ENCODE results near the gene FTO. TPM values are rescaled to one million over a fixed set of nuclear protein-coding genes. Genes with fewer than 3 reads are reported as not detected.

Gene FTO
- total RNA-seq, 4 donors from 2014 or later, result 62.0 to 90.1 (median 75.1) TPM

DNA sequence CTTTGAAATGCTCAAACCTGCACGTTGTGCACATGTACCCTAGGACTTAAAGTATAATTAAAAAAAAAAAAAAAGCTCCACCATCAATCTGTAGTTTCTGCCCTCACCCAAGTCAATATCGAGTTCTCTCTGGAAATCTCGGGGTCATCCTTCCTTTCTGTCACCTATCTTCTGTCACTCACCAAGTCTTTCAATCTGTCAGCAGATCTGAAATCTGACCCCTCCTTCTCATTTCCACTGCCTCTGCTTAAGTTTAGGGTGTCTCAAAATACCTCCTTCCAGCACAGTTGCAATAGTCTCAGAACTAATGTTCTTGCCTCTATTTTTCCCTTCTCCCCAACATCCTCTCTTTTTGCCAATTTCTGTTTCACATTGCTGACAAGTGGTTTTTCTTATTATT, 32.3 kb downstream of the FTO start:
- Histone ChIP-seq H3K27me3 (no peaks in the 10 kb centered on the region), H3K4me1 (peaks cover 46 to 50% of the 10 kb centered on the region in 2 donors), H3K36me3 (no peaks in the 10 kb centered on the region), H3K27ac (no peak overlapping the region), H3K9me3 (no peaks in the 10 kb centered on the region), H3K4me3 (no peak overlapping the region)
- no peak for TF ChIP-seq POLR2A (IDR thresholded peaks at IDR 0.05)
- in situ Hi-C loops (cut with MboI; ENCODE audit: low sequenced_read_pairs in 4 of 4) (no loop called here), intact Hi-C loops (cut with DNase I; ENCODE audit: low total_unique reads) (loop anchor here (10.0 kb wide), 1 partner anchor 231 kb away; the partner anchor contains the start of gene AKTIP)
- DNase-seq (no peak), ATAC-seq (peak in 1 of 2 donors; percentile 29)

DNA sequence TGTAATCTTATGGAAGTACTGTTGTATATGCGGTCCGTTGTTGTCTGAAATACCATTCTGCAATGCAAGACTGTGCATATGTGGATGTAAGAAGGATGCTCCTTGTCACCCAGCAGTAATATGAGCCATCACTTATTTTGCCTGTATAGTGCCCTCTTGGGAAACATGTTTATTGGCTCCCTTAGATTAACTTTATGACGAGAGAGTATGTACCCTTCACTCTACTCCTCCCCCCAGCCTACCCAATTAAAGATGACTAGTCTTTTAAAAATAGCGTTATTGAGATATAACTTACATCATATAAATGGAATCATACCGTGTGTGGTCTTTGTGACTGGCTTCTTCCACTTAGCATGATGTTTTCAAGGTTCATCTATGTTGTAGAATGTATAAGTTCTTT, 33.6 kb downstream of the FTO start:
- no peak for DNase-seq
- Histone ChIP-seq H3K27me3 (no peaks in the 10 kb centered on the region), H3K4me3 (no peak overlapping the region), H3K4me1 (peaks cover 38 to 51% of the 10 kb centered on the region in 2 donors), H3K36me3 (no peaks in the 10 kb centered on the region), H3K27ac (peak overlapping the region in 1 of 4 donors; percentile 11), H3K9me3 (no peaks in the 10 kb centered on the region)
- intact Hi-C loops (cut with DNase I; ENCODE audit: low total_unique reads) (loop anchor here (10.0 kb wide), 1 partner anchor 233 kb away; the partner anchor contains the start of gene AKTIP), in situ Hi-C loops (cut with MboI; ENCODE audit: low sequenced_read_pairs in 4 of 4) (no loop called here)
- no peak for TF ChIP-seq POLR2A (IDR thresholded peaks at IDR 0.05)
- TF ChIP-seq, protein P1, sequence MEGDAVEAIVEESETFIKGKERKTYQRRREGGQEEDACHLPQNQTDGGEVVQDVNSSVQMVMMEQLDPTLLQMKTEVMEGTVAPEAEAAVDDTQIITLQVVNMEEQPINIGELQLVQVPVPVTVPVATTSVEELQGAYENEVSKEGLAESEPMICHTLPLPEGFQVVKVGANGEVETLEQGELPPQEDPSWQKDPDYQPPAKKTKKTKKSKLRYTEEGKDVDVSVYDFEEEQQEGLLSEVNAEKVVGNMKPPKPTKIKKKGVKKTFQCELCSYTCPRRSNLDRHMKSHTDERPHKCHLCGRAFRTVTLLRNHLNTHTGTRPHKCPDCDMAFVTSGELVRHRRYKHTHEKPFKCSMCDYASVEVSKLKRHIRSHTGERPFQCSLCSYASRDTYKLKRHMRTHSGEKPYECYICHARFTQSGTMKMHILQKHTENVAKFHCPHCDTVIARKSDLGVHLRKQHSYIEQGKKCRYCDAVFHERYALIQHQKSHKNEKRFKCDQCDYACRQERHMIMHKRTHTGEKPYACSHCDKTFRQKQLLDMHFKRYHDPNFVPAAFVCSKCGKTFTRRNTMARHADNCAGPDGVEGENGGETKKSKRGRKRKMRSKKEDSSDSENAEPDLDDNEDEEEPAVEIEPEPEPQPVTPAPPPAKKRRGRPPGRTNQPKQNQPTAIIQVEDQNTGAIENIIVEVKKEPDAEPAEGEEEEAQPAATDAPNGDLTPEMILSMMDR (IDR thresholded peaks at IDR 0.05 in 4 of 5, conservative IDR thresholded peaks at IDR 0.05 in 1 of 5), result no peak
- ATAC-seq, result peak in 1 of 2 donors; percentile 71

DNA sequence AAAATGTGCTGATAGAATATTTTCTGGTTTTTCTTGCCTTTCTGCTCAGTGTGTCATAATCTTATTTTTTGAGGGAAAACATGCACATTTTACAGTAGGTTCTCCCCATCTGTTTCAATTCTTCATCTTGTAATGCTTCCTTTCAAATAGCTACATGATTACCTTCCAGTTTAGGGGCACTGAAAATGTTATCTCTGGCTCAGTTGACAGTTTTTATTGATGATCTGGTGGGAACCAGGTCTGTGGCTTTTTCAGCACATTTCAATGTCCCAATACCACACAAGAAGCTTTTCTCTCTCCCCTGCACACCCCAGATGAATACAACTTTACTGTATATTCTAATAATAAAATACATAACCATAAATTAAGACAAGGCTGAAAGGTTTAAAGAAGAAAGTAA, 36.5 kb downstream of the FTO start:
- DNase-seq (no peak), ATAC-seq (no peak)
- H3K36me3 ChIP-seq, result no peaks in the 10 kb centered on the region
- no peak overlapping the region for H3K4me3 ChIP-seq
- intact Hi-C loops (cut with DNase I; ENCODE audit: low total_unique reads) (no loop called here), in situ Hi-C loops (cut with MboI; ENCODE audit: low sequenced_read_pairs in 4 of 4) (no loop called here)
- H3K9me3 ChIP-seq, result no peaks in the 10 kb centered on the region
- H3K4me1 ChIP-seq, result peaks cover 40 to 44% of the 10 kb centered on the region in 2 donors
- H3K27ac ChIP-seq, result no peak overlapping the region
- no peak for TF ChIP-seq POLR2A (IDR thresholded peaks at IDR 0.05)
- TF ChIP-seq, protein P1 (IDR thresholded peaks at IDR 0.05 in 4 of 5, conservative IDR thresholded peaks at IDR 0.05 in 1 of 5), result no peak
- no peaks in the 10 kb centered on the region for H3K27me3 ChIP-seq

GRCh38 chr16:53740933-53741531, 37.1 kb downstream of the FTO start:
- intact Hi-C loops (cut with DNase I; ENCODE audit: low total_unique reads), result no loop called here
- TF ChIP-seq POLR2A (IDR thresholded peaks at IDR 0.05), result no peak
- TF ChIP-seq, protein P1 (IDR thresholded peaks at IDR 0.05 in 4 of 5, conservative IDR thresholded peaks at IDR 0.05 in 1 of 5), result no peak
- H3K9me3 ChIP-seq, result no peaks in the 10 kb centered on the region
- H3K36me3 ChIP-seq, result no peaks in the 10 kb centered on the region
- H3K4me3 ChIP-seq, result no peak overlapping the region
- no peaks in the 10 kb centered on the region for H3K27me3 ChIP-seq
- no peak overlapping the region for H3K27ac ChIP-seq
- H3K4me1 ChIP-seq, result peaks cover 44 to 45% of the 10 kb centered on the region in 2 donors
- ATAC-seq, result no peak
- DNase-seq, result no peak
- in situ Hi-C loops (cut with MboI; ENCODE audit: low sequenced_read_pairs in 4 of 4), result no loop called here

GRCh38 chr16:53741546-53741945, 37.6 kb downstream of the FTO start:
- Histone ChIP-seq H3K27me3 (no peaks in the 10 kb centered on the region), H3K4me3 (no peak overlapping the region), H3K9me3 (no peaks in the 10 kb centered on the region), H3K36me3 (no peaks in the 10 kb centered on the region), H3K27ac (no peak overlapping the region), H3K4me1 (peaks cover 44 to 46% of the 10 kb centered on the region in 2 donors)
- in situ Hi-C loops (cut with MboI; ENCODE audit: low sequenced_read_pairs in 4 of 4), result no loop called here
- intact Hi-C loops (cut with DNase I; ENCODE audit: low total_unique reads), result no loop called here
- DNase-seq (no peak), ATAC-seq (no peak)
- TF ChIP-seq, protein P1 (IDR thresholded peaks at IDR 0.05 in 4 of 5, conservative IDR thresholded peaks at IDR 0.05 in 1 of 5), result no peak
- TF ChIP-seq POLR2A (IDR thresholded peaks at IDR 0.05), result no peak

All from gastrocnemius medialis (tissue), 4 donors.